Stomach (tissue), 9 donors: ENCODE results near the gene L3MBTL2. TPM values are rescaled to one million over a fixed set of nuclear protein-coding genes. Genes with fewer than 3 reads are reported as not detected.

Source experiments
- DNase-seq, 2 donors: peaks; one replicate each; pipeline versions ENCODE4 v3.0.0 to v3.0.0-alpha.2; 2013 to 2019
- H3K27ac ChIP-seq, 5 donors: fragments of 200-600 bp in 4 of 5; sonication (generic) in 4 of 5; one replicate each; pipeline ENCODE4 v1.5.1; 2013 to 2019; ENCODE audit warnings: mild to moderate bottlenecking in 1 of 5, moderate library complexity in 1 of 5
- H3K27me3 ChIP-seq, 3 donors: fragments of 200-600 bp; sonication (generic); one replicate each; pipeline ENCODE4 v1.5.1; 2017 to 2019; ENCODE audit warnings: mixed run types in 1 of 3
- H3K36me3 ChIP-seq, 4 donors: fragments of 200-600 bp; sonication (generic); 1 replicate in 3 of 4; 2 replicates in 1 of 4; pipeline ENCODE4 v1.5.1; 2016 to 2019
- H3K4me1 ChIP-seq, 4 donors: fragments of 200-600 bp; sonication (generic); one replicate each; pipeline ENCODE4 v1.5.1; 2016 to 2019
- H3K4me3 ChIP-seq, 4 donors: fragments of 200-600 bp; sonication (generic) in 3 of 4; one replicate each; pipeline ENCODE4 v1.5.1; 2016 to 2019; ENCODE audit warnings: mild to moderate bottlenecking in 1 of 4
- H3K9me3 ChIP-seq, 4 donors: fragments of 200-600 bp; sonication (generic); one replicate each; pipeline ENCODE4 v1.5.1; 2016 to 2019
- EP300 ChIP-seq: sonication (generic); formaldehyde crosslinking; IDR thresholded peaks from one replicate; pipeline ENCODE4 v1.6.1; 2017; ENCODE audit warnings: antibody characterized with exemption
- POLR2A ChIP-seq, 4 donors: fragments of 450-650 bp; IDR thresholded peaks; one replicate each; pipeline ENCODE4 v1.6.1; 2016; ENCODE audit warnings: antibody characterized with exemption in 4 of 4, control low read depth in 2 of 4, mild to moderate bottlenecking in 1 of 4, moderate library complexity in 1 of 4
- POLR2AphosphoS5 ChIP-seq, 3 donors: sonication (generic); formaldehyde crosslinking; IDR thresholded peaks; one replicate each; pipeline ENCODE4 v1.6.1; 2016; ENCODE audit warnings: antibody characterized with exemption in 3 of 3
- WGBS, 5 donors: extraction: QIAGEN DNeasy Blood & Tissue Kit in 3 of 5; methylation state at CpG; one replicate each; pipeline versions ENCODE4 v1.1.5 to v1.1.7; 2013 to 2018; 5-methylcytosine and 5-hydroxymethylcytosine counted together
- intact Hi-C: fragments of 100-400 bp; cut with DNase I; formaldehyde crosslinking; loops from one replicate; pipeline ENCODE4 v1.15.1; 2023; ENCODE audit warnings: low total_unique reads
- polyA plus RNA-seq, 3 donors: library from polyadenylated mRNA; stranded (reverse); fragments of 200-250 nt; gene quantifications; one replicate each; pipeline ENCODE4 v1.2.3, GENCODE V29; 2013
- total RNA-seq, 5 donors: library from RNA; depleted of rRNA; stranded (reverse); fragments of >200 nt; gene quantifications; one replicate each; pipeline versions ENCODE4 v1.1.0 to v1.2.3, GENCODE V29; 2014 to 2016
- TF ChIP-seq, protein P1 (sequence below), 7 experiments: fragments of 450-650 bp in 4 of 7; fragments of 200-600 bp in 3 of 7; sonication (generic) in 3 of 7; IDR thresholded peaks; one replicate each; pipeline ENCODE4 v1.5.1; 2016 to 2019; ENCODE audit warnings: antibody characterized with exemption in 7 of 7, control low read depth in 2 of 7, mild to moderate bottlenecking in 1 of 7
- donor health status: healthy with polysubstance abuse.
- donor health status: Bipolar disorder and iron deficiency.
- donor health status: healthy.

L3MBTL2 gene
- total and polyA plus RNA-seq, 8 donors: 3.2 to 69.6 (median 12.4) TPM

DNA sequence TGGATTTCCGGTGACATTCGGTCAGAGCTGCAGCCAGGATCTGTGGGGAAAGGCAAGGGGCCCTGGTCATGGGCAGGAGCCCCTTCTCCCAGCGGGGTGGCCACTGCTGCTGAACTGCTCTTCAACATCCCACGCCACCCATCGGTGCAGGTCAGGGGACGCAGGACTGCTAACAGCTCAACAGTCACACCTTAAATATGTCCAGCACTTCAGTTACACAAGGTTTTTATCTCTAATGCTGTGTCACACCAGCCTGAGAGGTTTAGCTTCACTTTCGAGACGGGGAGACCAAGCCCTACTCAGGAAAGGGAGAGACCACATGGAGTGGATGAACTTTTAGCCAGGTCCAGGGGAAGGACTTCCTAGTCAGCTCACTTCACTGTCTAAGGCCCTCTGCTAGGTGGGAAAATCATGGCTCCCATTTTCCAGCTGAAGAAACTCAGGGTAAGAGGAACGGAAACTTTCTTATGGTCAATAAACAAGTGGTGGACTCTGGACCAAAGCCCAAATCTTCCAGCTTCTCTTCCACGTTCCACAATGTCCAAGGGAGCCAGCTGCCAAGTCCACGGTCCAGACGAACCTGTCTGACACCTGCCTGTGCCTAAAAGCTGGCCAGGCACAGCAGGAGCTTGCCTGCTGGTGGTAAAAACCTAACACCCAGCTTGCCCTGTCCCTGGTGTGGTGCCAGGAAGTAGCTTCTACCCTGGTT is 56.6 kb downstream of the L3MBTL2 start:
- Histone ChIP-seq H3K27me3 (no peaks in the 10 kb centered on the region), H3K4me1 (peaks cover 0 to 5% (median 0%) of the 10 kb centered on the region in 4 donors), H3K4me3 (no peak overlapping the region), H3K27ac (peak overlapping the region in 2 of 5 donors; percentile 18 to 62), H3K9me3 (no peaks in the 10 kb centered on the region), H3K36me3 (peaks cover 67 to 98% (median 97%) of the 10 kb centered on the region in 4 donors)
- intact Hi-C loops: no loop called here
- WGBS, 5 donors: 52 to 73% (median 60%) methylated on average over 12 of the region's 12 CpGs
- TF ChIP-seq, protein P1, sequence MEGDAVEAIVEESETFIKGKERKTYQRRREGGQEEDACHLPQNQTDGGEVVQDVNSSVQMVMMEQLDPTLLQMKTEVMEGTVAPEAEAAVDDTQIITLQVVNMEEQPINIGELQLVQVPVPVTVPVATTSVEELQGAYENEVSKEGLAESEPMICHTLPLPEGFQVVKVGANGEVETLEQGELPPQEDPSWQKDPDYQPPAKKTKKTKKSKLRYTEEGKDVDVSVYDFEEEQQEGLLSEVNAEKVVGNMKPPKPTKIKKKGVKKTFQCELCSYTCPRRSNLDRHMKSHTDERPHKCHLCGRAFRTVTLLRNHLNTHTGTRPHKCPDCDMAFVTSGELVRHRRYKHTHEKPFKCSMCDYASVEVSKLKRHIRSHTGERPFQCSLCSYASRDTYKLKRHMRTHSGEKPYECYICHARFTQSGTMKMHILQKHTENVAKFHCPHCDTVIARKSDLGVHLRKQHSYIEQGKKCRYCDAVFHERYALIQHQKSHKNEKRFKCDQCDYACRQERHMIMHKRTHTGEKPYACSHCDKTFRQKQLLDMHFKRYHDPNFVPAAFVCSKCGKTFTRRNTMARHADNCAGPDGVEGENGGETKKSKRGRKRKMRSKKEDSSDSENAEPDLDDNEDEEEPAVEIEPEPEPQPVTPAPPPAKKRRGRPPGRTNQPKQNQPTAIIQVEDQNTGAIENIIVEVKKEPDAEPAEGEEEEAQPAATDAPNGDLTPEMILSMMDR (IDR thresholded peaks at IDR 0.05): no peak
- TF ChIP-seq EP300: no peak
- TF ChIP-seq POLR2A (IDR thresholded peaks at IDR 0.05): no peak
- TF ChIP-seq POLR2AphosphoS5 (IDR thresholded peaks at IDR 0.05): no peak
- peak in 1 of 2 donors; percentile 82 for DNase-seq

DNA sequence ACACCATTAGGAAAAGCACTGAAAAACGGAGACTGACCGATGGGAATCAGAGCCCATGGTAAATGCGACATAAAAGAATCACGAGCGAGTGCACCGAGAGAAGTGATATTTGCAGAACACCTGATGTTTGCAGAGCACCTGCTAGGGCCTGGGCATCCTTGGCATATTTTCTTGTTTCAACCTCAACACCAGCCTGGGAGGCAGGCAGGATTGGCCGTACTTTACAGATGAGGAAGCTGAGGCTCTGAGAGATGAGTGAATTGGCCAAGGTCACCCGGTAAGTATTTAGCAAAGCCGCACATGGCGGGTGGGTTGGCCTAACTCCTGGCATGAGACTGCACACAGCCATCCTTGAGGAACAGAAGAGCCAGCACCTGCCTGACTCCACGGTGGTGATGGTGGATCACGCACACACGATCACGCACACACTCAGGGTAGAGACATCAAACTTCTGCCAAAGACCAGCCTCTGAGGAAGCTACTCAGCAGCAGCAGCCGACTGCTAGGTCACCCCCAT is 57.2 kb downstream of the L3MBTL2 start:
- Histone ChIP-seq H3K27ac (peak overlapping the region in 1 of 5 donors; percentile 62), H3K27me3 (no peaks in the 10 kb centered on the region), H3K4me3 (no peak overlapping the region), H3K36me3 (peaks cover 70 to 98% (median 97%) of the 10 kb centered on the region in 4 donors), H3K9me3 (no peaks in the 10 kb centered on the region), H3K4me1 (peaks cover 0 to 3% (median 0%) of the 10 kb centered on the region in 4 donors)
- DNase-seq: no peak
- WGBS, 5 donors: 87 to 94% (median 89%) methylated on average over 12 to 15 of the region's 15 CpGs
- intact Hi-C loops: no loop called here
- TF ChIP-seq POLR2A (IDR thresholded peaks at IDR 0.05) (no peak), EP300 (no peak), POLR2AphosphoS5 (IDR thresholded peaks at IDR 0.05) (no peak)
- TF ChIP-seq, protein P1 (IDR thresholded peaks at IDR 0.05): no peak

- 94 to 100% (median 95%) methylated on average over 2 of the region's 2 CpGs for WGBS, 5 donors
- intact Hi-C loops: no loop called here
- H3K36me3 ChIP-seq: peaks cover 81 to 98% (median 97%) of the 10 kb centered on the region in 4 donors
Measured at GRCh38 chr22:41263704-41264103, 58.6 kb downstream of the L3MBTL2 start.

DNA sequence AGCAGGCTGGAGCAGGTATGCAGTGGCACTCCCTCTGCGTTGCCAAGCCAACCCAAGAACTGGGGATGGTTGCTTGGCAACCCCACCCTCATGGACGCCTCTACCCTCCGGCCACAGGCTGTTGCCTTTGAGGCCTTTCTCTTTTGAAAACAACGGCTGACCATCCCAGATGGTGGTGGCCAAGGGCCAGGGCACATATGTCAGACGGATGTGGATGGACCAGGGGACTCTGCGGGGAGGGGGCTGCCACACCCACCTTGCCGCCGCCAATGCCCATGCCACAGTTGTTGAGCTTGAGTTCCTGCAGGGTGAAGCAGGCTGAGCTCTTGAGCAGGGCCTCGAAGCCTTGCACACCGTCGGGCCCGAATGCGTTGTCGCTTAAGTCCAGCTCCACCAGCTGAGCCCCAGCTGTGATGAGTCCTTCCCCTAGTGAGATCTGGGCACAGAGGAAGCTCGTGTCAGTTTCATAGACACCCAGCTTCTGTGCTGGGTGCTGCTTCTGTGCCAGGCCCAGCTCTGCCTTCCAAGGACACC is 59.4 kb downstream of the L3MBTL2 start:
- Histone ChIP-seq H3K4me3 (no peak overlapping the region), H3K4me1 (peaks cover 0 to 3% (median 0%) of the 10 kb centered on the region in 4 donors), H3K27ac (no peak overlapping the region), H3K36me3 (peaks cover 83 to 98% (median 97%) of the 10 kb centered on the region in 4 donors), H3K9me3 (no peaks in the 10 kb centered on the region), H3K27me3 (no peaks in the 10 kb centered on the region)
- intact Hi-C loops: no loop called here
- WGBS, 5 donors: 86 to 93% (median 91%) methylated on average over 11 to 15 of the region's 15 CpGs
- TF ChIP-seq POLR2A (IDR thresholded peaks at IDR 0.05): no peak
- TF ChIP-seq EP300: no peak
- no peak for TF ChIP-seq POLR2AphosphoS5 (IDR thresholded peaks at IDR 0.05)
- TF ChIP-seq, protein P1 (IDR thresholded peaks at IDR 0.05): no peak
- peak in 1 of 2 donors; percentile 39 for DNase-seq

More at GRCh38 chr22:41263704-41264103, 58.6 kb downstream of the L3MBTL2 start:
- Histone ChIP-seq H3K27ac (no peak overlapping the region), H3K27me3 (no peaks in the 10 kb centered on the region), H3K4me3 (no peak overlapping the region), H3K4me1 (peaks cover 0 to 3% (median 0%) of the 10 kb centered on the region in 4 donors), H3K9me3 (no peaks in the 10 kb centered on the region)
- TF ChIP-seq EP300: no peak
- no peak for TF ChIP-seq POLR2A (IDR thresholded peaks at IDR 0.05)
- TF ChIP-seq, protein P1 (IDR thresholded peaks at IDR 0.05): no peak
- no peak for TF ChIP-seq POLR2AphosphoS5 (IDR thresholded peaks at IDR 0.05)
- no peak for DNase-seq
